Measurements from ENCODE around the gene ZBTB34. TPM values are rescaled to one million over a fixed set of nuclear protein-coding genes. Genes with fewer than 3 reads are reported as not detected.

ZBTB34 gene
- total RNA-seq, 1 donor from 2014 or later, result 8.2 TPM

GRCh38 chr9:126842977-126843799, 17.3 kb upstream of the ZBTB34 start:
- intact Hi-C loops (cut with micrococcal nuclease), result no loop called here

- intact Hi-C loops (cut with micrococcal nuclease), result no loop called here
Observed at GRCh38 chr9:126844085-126844484, 16.4 kb upstream of the ZBTB34 start.

GRCh38 chr9:126847051-126847450, 13.4 kb upstream of the ZBTB34 start:
- intact Hi-C loops (cut with micrococcal nuclease), result no loop called here

- intact Hi-C loops (cut with micrococcal nuclease), result no loop called here
Observed at GRCh38 chr9:126849591-126850225, 10.7 kb upstream of the ZBTB34 start.

- intact Hi-C loops (cut with micrococcal nuclease), result no loop called here
Observed at GRCh38 chr9:126851286-126851880, 9.1 kb upstream of the ZBTB34 start.

- intact Hi-C loops (cut with micrococcal nuclease), result no loop called here
Observed at GRCh38 chr9:126852086-126852688, 8.3 kb upstream of the ZBTB34 start.

GRCh38 chr9:126853667-126854066, 6.8 kb upstream of the ZBTB34 start:
- intact Hi-C loops (cut with micrococcal nuclease), result no loop called here

- intact Hi-C loops (cut with micrococcal nuclease), result no loop called here
Observed at GRCh38 chr9:126854734-126855133, 5.7 kb upstream of the ZBTB34 start.

GRCh38 chr9:126856326-126856877, 4.0 kb upstream of the ZBTB34 start:
- intact Hi-C loops (cut with micrococcal nuclease), result no loop called here

GRCh38 chr9:126857261-126857960, 3.0 kb upstream of the ZBTB34 start:
- intact Hi-C loops (cut with micrococcal nuclease), result no loop called here

- intact Hi-C loops (cut with micrococcal nuclease), result no loop called here
Observed at GRCh38 chr9:126859111-126859510, 1.3 kb upstream of the ZBTB34 start.

GRCh38 chr9:126860757-126861466, 473 bp downstream of the ZBTB34 start:
- intact Hi-C loops (cut with micrococcal nuclease), result loop anchor here (2.0 to 5.0 kb wide), 2 partner anchors 51 to 56 kb away; partner anchors contain the start of genes RALGPS1 and ZBTB43

GRCh38 chr9:126861707-126862103, 1.3 kb downstream of the ZBTB34 start:
- intact Hi-C loops (cut with micrococcal nuclease), result loop anchor here (2.0 to 5.0 kb wide), 2 partner anchors 51 to 57 kb away; partner anchors contain the start of genes RALGPS1 and ZBTB43

- intact Hi-C loops (cut with micrococcal nuclease), result loop anchor here (5.0 kb wide), 1 partner anchor 50 kb away; the partner anchor contains the start of gene RALGPS1
Observed at GRCh38 chr9:126862104-126862761, 1.8 kb downstream of the ZBTB34 start.

GRCh38 chr9:126864771-126865170, 4.3 kb downstream of the ZBTB34 start:
- intact Hi-C loops (cut with micrococcal nuclease), result loop anchor here (5.0 kb wide), 1 partner anchor 48 kb away; the partner anchor contains the start of gene RALGPS1

GRCh38 chr9:126869368-126869767, 8.9 kb downstream of the ZBTB34 start:
- intact Hi-C loops (cut with micrococcal nuclease), result no loop called here

- intact Hi-C loops (cut with micrococcal nuclease), result no loop called here
Observed at GRCh38 chr9:126872516-126872915, 12.1 kb downstream of the ZBTB34 start.

- intact Hi-C loops (cut with micrococcal nuclease), result no loop called here
Observed at GRCh38 chr9:126874546-126875314, 14.3 kb downstream of the ZBTB34 start.

Measured in T-helper 2 cell treated with Interferon-gamma antibody and Interleukin-4, amounts not matched to agents 100 ng/mL and 5 ng/mL, for 36 hours (primary cell).